HG03135 (cell line): ENCODE results near the gene DNAJB13.
"Not testable (repeated sequence)": the region's sequence is repeated elsewhere in the genome, so short reads cannot be mapped to it uniquely, and the experiment has no call there.

ENCODE experiments used
- ATAC-seq: cut with Tn5 transposase; IDR thresholded peaks from one replicate; pipeline ENCODE4 v1.9.1; 2021; ENCODE audit warnings: mild to moderate bottlenecking, moderate library complexity; ENCODE audit not compliant: unreplicated experiment

DNAJB13 gene

GRCh38 chr11:73950869-73951710, at the start of gene DNAJB13:
DNAJB13 (plus strand) TSS chr11:73951026; CDS start chr11:73951070, 44 bp downstream.
- ATAC-seq: peak; percentile 83

- no peak for ATAC-seq
Observed at GRCh38 chr11:73902303-73902702, 48.5 kb upstream of the DNAJB13 start.

GRCh38 chr11:73907191-73907590, 43.6 kb upstream of the DNAJB13 start:
- ATAC-seq: no peak

- ATAC-seq: no peak
Observed at GRCh38 chr11:73912026-73912425, 38.8 kb upstream of the DNAJB13 start.

GRCh38 chr11:73913472-73913871, 37.4 kb upstream of the DNAJB13 start:
- ATAC-seq: no peak

DNA sequence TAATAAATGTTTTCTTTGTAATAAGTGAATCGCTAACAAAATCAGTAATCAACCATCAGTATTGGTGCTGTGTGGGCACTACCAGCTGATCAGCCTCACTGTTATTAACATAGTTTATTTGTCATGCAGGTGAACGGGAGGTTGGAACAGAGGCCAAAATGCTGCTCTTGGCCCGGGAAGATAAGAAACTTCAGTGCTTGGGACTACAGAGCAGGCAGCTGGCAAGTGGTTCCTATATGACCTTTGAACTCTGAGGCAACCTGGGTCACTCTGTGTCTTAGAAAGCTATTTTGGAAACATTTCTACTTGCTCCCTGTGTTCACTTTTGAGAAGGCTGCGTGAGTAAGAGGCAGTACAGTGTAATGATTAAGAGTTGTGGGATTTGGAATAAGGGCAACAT, 36.5 kb upstream of the DNAJB13 start:
- ATAC-seq: no peak

DNA sequence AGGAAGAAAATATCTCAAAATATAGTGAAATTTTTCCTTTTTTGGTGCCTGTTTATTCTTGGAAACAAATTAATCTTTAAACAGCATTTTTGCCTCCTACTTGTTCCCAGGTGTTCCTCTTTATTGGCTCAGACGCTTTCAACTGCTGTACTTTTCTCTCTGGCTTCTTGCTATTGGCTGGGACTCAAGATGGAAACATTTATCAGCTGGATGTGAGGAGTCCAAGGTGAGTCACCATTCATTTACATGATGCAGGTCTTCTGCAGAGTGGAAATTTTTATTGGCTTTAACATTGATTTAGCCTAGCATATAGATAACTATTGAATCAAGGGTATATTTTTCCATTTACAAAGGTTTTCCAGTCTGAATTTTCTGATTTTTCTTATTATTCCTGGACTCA, 34.4 kb upstream of the DNAJB13 start:
- no peak for ATAC-seq

- ATAC-seq: no peak
Observed at GRCh38 chr11:73921180-73921579, 29.6 kb upstream of the DNAJB13 start.

- ATAC-seq: no peak
Observed at GRCh38 chr11:73929388-73929787, 21.4 kb upstream of the DNAJB13 start.

DNA sequence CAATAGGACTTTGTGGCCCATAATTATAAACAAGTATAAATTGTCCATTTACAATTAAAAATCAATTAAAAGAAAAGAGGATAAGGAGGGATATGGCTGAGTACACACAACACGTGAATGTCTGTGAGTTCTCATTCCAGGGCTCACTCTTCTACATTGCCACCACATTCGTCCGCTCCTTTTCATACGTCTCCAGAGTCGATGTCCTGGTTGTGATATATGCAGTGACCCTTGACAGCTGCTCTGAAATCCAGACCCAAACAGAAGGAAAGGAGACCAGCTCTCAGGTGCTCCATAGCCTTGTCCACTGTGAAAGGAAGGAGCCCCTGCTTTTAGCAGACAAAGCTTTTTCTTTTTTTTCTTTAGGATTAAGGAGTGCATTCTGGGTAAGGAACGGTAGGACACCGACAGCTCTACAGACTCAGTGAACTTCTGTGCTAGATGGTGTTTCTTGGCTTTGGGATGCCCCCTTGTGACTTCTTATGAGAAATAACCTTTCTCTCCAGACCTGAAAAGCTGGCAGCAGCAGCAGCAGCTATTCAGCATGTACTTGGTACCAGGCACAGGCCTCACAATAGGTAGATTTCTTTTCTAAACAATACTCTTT, 19.7 kb upstream of the DNAJB13 start:
- ATAC-seq: no peak

- no peak for ATAC-seq
Observed at GRCh38 chr11:73931951-73932350, 18.9 kb upstream of the DNAJB13 start.

DNA sequence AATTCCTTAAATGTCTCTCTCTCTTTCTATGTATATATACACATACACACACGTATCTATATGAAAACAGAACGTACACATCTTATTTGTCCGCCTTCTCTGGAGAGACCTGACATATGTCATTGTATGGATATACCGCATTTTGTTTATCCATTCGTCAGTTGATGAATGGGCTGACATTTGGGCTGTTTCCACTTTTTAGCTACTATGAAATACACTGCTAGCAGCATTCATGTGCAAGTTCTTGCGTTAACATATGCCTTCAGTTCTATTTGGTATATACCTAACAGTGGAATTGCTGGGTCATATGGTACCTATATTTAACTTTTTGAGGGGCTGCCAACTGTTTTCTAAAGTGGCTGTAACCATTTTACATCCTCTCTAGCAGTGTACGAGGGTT, 18.0 kb upstream of the DNAJB13 start:
- no peak for ATAC-seq

DNA sequence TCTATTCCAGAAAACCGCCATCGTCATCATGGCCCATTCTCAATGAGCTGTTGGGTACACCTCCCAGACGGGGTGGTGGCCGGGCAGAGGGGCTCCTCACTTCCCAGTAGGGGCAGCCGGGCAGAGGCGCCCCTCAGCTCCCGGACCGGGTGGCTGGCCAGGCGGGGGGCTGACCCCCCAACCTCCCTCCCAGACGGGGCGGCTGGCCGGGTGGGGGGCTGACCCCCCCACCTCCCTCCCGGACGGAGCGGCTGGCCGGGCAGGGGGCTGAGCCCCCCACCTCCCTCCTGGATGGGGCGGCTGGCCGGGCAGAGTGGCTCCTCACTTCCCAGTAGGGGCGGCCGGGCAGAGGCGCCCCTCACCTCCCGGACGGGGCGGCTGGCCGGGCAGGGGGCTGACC, 14.8 kb upstream of the DNAJB13 start:
- not testable (repeated sequence) for ATAC-seq

- no peak for ATAC-seq
Observed at GRCh38 chr11:73939096-73939495, 11.7 kb upstream of the DNAJB13 start.

- no peak for ATAC-seq
Observed at GRCh38 chr11:73940801-73941570, 9.8 kb upstream of the DNAJB13 start.

DNA sequence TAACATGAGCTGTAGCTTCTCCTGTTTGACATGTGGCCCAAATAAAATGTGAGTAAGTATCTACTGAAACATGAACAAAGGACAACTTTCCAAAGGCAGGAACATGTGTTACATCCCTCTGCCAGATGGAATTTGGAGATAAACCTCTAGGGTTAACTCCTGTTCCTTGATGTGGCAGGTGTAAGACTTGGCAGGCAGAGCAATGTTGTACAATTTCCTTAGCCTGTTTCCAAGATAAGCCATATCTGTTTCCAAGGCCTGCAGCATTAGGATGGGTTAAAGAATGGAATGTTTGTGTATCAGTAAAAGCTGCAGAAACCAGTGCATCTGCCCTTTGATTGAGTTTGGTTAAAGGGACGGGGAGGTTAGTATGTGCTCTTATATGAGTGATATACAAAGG, 8.8 kb upstream of the DNAJB13 start:
- ATAC-seq: no peak

- no peak for ATAC-seq
Observed at GRCh38 chr11:73944085-73944484, 6.7 kb upstream of the DNAJB13 start.

DNA sequence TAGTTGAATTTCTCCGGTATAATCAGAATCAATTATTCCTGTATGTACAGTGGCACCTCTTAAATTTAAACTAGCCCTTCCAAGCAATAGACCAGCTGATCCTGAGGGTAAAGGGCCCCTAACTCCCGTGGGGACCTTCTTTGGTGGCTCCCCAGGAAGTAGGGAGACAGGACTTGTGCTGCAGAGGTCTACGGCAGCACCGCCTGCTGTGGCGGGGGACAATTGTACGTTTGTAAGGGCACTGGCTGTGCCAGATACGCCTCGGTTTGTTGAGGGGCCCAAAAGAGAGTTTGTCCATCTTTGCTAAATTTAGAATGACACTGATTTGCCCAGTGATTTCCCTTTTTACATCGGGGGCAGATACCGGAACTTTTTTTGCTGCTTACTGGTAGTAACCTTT, 5.9 kb upstream of the DNAJB13 start:
- ATAC-seq: no peak

GRCh38 chr11:73945396-73945795, 5.4 kb upstream of the DNAJB13 start:
- ATAC-seq: no peak

DNA sequence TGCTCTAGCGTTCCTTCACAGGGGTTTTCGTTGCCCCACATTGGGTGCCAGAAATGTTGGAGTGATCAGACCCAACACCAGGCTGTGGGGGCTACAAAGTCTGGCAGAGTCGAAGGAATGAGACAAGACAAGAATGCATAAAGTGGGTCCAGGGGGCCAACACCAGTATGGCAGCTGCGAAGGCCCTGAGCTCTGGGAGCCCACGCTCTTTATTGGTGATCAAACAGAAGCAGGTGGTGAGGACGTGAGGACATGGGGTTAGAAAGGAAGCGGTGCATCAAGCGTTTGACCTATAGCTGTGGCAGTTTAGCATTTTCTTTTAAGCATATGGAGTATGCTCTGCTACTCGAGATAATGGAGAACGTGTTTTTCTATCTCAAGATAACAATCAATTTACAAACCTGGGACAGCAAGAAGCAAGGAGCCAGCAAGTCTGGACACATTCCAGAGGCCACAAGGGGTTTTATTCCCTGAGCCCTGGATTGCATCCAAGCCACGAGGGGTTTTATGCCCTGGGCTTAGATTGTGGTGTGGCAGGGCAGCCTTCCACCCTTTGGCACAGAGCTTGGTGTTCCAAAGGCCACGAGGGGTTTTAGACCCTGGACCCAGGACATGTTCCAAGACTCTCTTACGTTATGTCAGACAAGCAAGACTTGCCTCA, 3.9 kb upstream of the DNAJB13 start:
- ATAC-seq: no peak

GRCh38 chr11:73949246-73949645, 1.6 kb upstream of the DNAJB13 start:
- no peak for ATAC-seq
